H9 (cell line): ENCODE results near the gene POU6F2. TPM values are rescaled to one million over a fixed set of nuclear protein-coding genes. Genes with fewer than 3 reads are reported as not detected.

Experiments
- DNase-seq: peaks from one replicate; pipeline ENCODE4 v3.0.0-alpha.2; 2017
- H2AFZ ChIP-seq: one replicate; pipeline ENCODE4 v1.6.1; 2013; ENCODE audit warnings: mild to moderate bottlenecking, low read length, control low read depth, moderate library complexity
- H2AK5ac ChIP-seq: 2 replicates; pipeline ENCODE4 v1.6.1; 2013; ENCODE audit warnings: low read length, control low read depth, mixed read lengths; ENCODE audit not compliant: insufficient read length
- H2BK120ac ChIP-seq: one replicate; pipeline ENCODE4 v1.6.1; 2013; ENCODE audit warnings: low read depth, mild to moderate bottlenecking, low read length, control low read depth, inconsistent platforms; ENCODE audit not compliant: poor library complexity, severe bottlenecking
- H2BK12ac ChIP-seq: 2 replicates; pipeline ENCODE4 v1.6.1; 2013; ENCODE audit warnings: low read length, control low read depth, mixed read lengths, low read depth; ENCODE audit not compliant: insufficient read length
- H2BK15ac ChIP-seq: 2 replicates; pipeline ENCODE4 v1.6.1; 2013; ENCODE audit warnings: low read depth, low read length, control low read depth
- H2BK20ac ChIP-seq: one replicate; pipeline ENCODE4 v1.6.1; 2013; ENCODE audit warnings: low read depth, mild to moderate bottlenecking, low read length, control low read depth, inconsistent platforms; ENCODE audit not compliant: poor library complexity, severe bottlenecking
- H2BK5ac ChIP-seq: 2 replicates; pipeline ENCODE4 v1.6.1; 2013; ENCODE audit warnings: low read length, control low read depth, mixed read lengths; ENCODE audit not compliant: insufficient read length
- H3K14ac ChIP-seq: 2 replicates; pipeline ENCODE4 v1.6.1; 2013; ENCODE audit warnings: low read length, control low read depth; ENCODE audit not compliant: insufficient read depth
- H3K18ac ChIP-seq: 2 replicates; pipeline ENCODE4 v1.6.1; 2013; ENCODE audit warnings: low read depth, mild to moderate bottlenecking, mixed read lengths, low read length, control low read depth; ENCODE audit not compliant: insufficient read length
- H3K23ac ChIP-seq: 2 replicates; pipeline ENCODE4 v1.6.1; 2013; ENCODE audit warnings: low read length, control low read depth, mixed read lengths, low read depth; ENCODE audit not compliant: insufficient read length
- H3K23me2 ChIP-seq: 2 replicates; pipeline ENCODE4 v1.6.1; 2013; ENCODE audit warnings: low read depth, mild to moderate bottlenecking, mixed read lengths, low read length, control low read depth; ENCODE audit not compliant: insufficient read length, poor library complexity, severe bottlenecking
- H3K27ac ChIP-seq: 2 replicates; pipeline ENCODE4 v1.5.1; 2013; ENCODE audit warnings: low read length, control low read depth, mixed read lengths, low read depth; ENCODE audit not compliant: insufficient read length
- H3K27me3 ChIP-seq: 2 replicates; pipeline ENCODE4 v1.6.1; 2013; ENCODE audit warnings: low read length, control low read depth, inconsistent platforms; ENCODE audit not compliant: insufficient read depth
- H3K4ac ChIP-seq: 2 replicates; pipeline ENCODE4 v1.6.1; 2013; ENCODE audit warnings: low read depth, mild to moderate bottlenecking, control low read depth, inconsistent platforms, low read length, moderate library complexity
- H3K4me1 ChIP-seq: 2 replicates; pipeline ENCODE4 v1.6.1; 2013; ENCODE audit warnings: low read length, control low read depth, inconsistent platforms; ENCODE audit not compliant: insufficient read depth
- H3K4me2 ChIP-seq: 2 replicates; pipeline ENCODE4 v1.6.1; 2013; ENCODE audit warnings: low read length, control low read depth, mixed read lengths; ENCODE audit not compliant: insufficient read length, insufficient read depth
- H3K56ac ChIP-seq: 2 replicates; pipeline ENCODE4 v1.6.1; 2013; ENCODE audit warnings: low read depth, mild to moderate bottlenecking, mixed read lengths, low read length, control low read depth; ENCODE audit not compliant: insufficient read length
- H3K79me1 ChIP-seq: 2 replicates; pipeline ENCODE4 v1.6.1; 2013; ENCODE audit warnings: low read depth, mild to moderate bottlenecking, moderate library complexity, low read length, control low read depth, inconsistent platforms; ENCODE audit not compliant: insufficient read depth, poor library complexity, severe bottlenecking
- H3K79me2 ChIP-seq: 2 replicates; pipeline ENCODE4 v1.6.1; 2013; ENCODE audit warnings: low read length, control low read depth, inconsistent platforms; ENCODE audit not compliant: insufficient read depth
- H3K9ac ChIP-seq: 2 replicates; pipeline ENCODE4 v1.6.1; 2013; ENCODE audit warnings: low read length, control low read depth, mixed read lengths; ENCODE audit not compliant: insufficient read length; ENCODE audit errors: extremely low read depth
- H3K9me3 ChIP-seq: one replicate; pipeline ENCODE4 v1.6.1; 2013; ENCODE audit warnings: low read depth, low read length, inconsistent platforms; ENCODE audit not compliant: control insufficient read depth
- H3T11ph ChIP-seq: one replicate; pipeline ENCODE4 v1.6.1; 2013; ENCODE audit warnings: mild to moderate bottlenecking, low read length, control low read depth, inconsistent platforms
- H4K20me1 ChIP-seq: one replicate; pipeline ENCODE4 v1.6.1; 2013; ENCODE audit not compliant: control insufficient read depth, insufficient read length, insufficient read depth
- H4K5ac ChIP-seq: 2 replicates; pipeline ENCODE4 v1.6.1; 2013; ENCODE audit warnings: low read depth, mild to moderate bottlenecking, mixed read lengths, low read length, control low read depth; ENCODE audit not compliant: insufficient read length
- H4K8ac ChIP-seq: replicated peaks from 2 replicates; pipeline ENCODE4 v1.6.1; 2013; ENCODE audit warnings: low read length, control low read depth, mixed read lengths, low read depth; ENCODE audit not compliant: insufficient read length
- H4K91ac ChIP-seq: 2 replicates; pipeline ENCODE4 v1.6.1; 2013; ENCODE audit warnings: low read depth, mild to moderate bottlenecking, moderate library complexity, mixed read lengths, low read length, control low read depth; ENCODE audit not compliant: insufficient read length
- H3K27ac Mint-ChIP-seq, 3 experiments: 2 replicates in 2 of 3; 3 replicates in 1 of 3; pipeline ENCODE4 v1.8.0; 2020 to 2021; ENCODE audit warnings: mixed read lengths in 3 of 3, mild to moderate bottlenecking in 1 of 3, moderate library complexity in 1 of 3
- H3K27me3 Mint-ChIP-seq: 2 replicates; pipeline ENCODE4 v1.8.0; 2021; ENCODE audit warnings: low read depth, mild to moderate bottlenecking, moderate library complexity, mixed read lengths
- H3K36me3 Mint-ChIP-seq, 3 experiments: 2 replicates in 2 of 3; 3 replicates in 1 of 3; pipeline ENCODE4 v1.8.0; 2020 to 2021; ENCODE audit warnings: low read depth in 3 of 3, mixed read lengths in 3 of 3; ENCODE audit not compliant: insufficient read depth in 1 of 3
- H3K4me1 Mint-ChIP-seq, 2 experiments: 2 replicates each; pipeline ENCODE4 v1.8.0; 2020; ENCODE audit warnings: mixed read lengths in 2 of 2
- H3K4me3 Mint-ChIP-seq, 2 experiments: 2 replicates in 1 of 2; 3 replicates in 1 of 2; pipeline ENCODE4 v1.8.0; 2020 to 2021; ENCODE audit warnings: mild to moderate bottlenecking in 2 of 2, mixed read lengths in 2 of 2, moderate library complexity in 1 of 2
- H3K9me3 Mint-ChIP-seq, 2 experiments: 2 replicates in 1 of 2; 3 replicates in 1 of 2; pipeline ENCODE4 v1.8.0; 2020; ENCODE audit warnings: mild to moderate bottlenecking in 2 of 2, mixed read lengths in 2 of 2, moderate library complexity in 1 of 2
- WGBS: extraction: QIAGEN DNeasy Blood & Tissue Kit; methylation state at CpG from one replicate; pipeline ENCODE4 v1.1.7; 2013; ENCODE audit warnings: missing lambda C conversion rate, low lambda C conversion rate, mixed read lengths; ENCODE audit not compliant: insufficient read length; ENCODE audit errors: extremely low coverage; 5-methylcytosine and 5-hydroxymethylcytosine counted together
- total RNA-seq: library from RNA; stranded (reverse); gene quantifications from 2 replicates; pipeline ENCODE4 v1.2.1, GENCODE V29; 2021
- TF ChIP-seq, protein P1 (sequence below): fragments of 200-600 bp; sonication (generic); conservative IDR thresholded peaks from 3 replicates; pipeline ENCODE4 v1.8.0; 2021; ENCODE audit warnings: antibody characterized with exemption, mild to moderate bottlenecking

The POU6F2 gene
- total RNA-seq, 1 experiment from 2014 or later, result 1.9 TPM

- DNase-seq, result no peak
- H4K5ac ChIP-seq, result no peak overlapping the region
- no peaks in the 10 kb centered on the region for H3K27me3 ChIP-seq
- no peak overlapping the region for H3K14ac ChIP-seq
- H3K4me3 Mint-ChIP-seq, result no peak overlapping the region
- no peak overlapping the region for H2BK12ac ChIP-seq
- H2AK5ac ChIP-seq, result no peak overlapping the region
- TF ChIP-seq, protein P1, sequence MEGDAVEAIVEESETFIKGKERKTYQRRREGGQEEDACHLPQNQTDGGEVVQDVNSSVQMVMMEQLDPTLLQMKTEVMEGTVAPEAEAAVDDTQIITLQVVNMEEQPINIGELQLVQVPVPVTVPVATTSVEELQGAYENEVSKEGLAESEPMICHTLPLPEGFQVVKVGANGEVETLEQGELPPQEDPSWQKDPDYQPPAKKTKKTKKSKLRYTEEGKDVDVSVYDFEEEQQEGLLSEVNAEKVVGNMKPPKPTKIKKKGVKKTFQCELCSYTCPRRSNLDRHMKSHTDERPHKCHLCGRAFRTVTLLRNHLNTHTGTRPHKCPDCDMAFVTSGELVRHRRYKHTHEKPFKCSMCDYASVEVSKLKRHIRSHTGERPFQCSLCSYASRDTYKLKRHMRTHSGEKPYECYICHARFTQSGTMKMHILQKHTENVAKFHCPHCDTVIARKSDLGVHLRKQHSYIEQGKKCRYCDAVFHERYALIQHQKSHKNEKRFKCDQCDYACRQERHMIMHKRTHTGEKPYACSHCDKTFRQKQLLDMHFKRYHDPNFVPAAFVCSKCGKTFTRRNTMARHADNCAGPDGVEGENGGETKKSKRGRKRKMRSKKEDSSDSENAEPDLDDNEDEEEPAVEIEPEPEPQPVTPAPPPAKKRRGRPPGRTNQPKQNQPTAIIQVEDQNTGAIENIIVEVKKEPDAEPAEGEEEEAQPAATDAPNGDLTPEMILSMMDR, result no peak
- H3K4me2 ChIP-seq, result no peak overlapping the region
- H4K20me1 ChIP-seq, result no peaks in the 10 kb centered on the region
- H3K36me3 Mint-ChIP-seq, result no peaks in the 10 kb centered on the region
- no peak overlapping the region for H4K91ac ChIP-seq
- no peak overlapping the region for H4K8ac ChIP-seq
- no peak overlapping the region for H3K18ac ChIP-seq
- no peak overlapping the region for H3K4ac ChIP-seq
- H3K23ac ChIP-seq, result no peak overlapping the region
- H3T11ph ChIP-seq, result no peak overlapping the region
- H3K79me2 ChIP-seq, result no peaks in the 10 kb centered on the region
- no peaks in the 10 kb centered on the region for H3K9me3 ChIP-seq
- H3K4me1 Mint-ChIP-seq, result no peaks in the 10 kb centered on the region
- no peaks in the 10 kb centered on the region for H3K9me3 Mint-ChIP-seq
- H3K27ac ChIP-seq, result no peak overlapping the region
- no peaks in the 10 kb centered on the region for H3K79me1 ChIP-seq
- H3K4me1 ChIP-seq, result no peaks in the 10 kb centered on the region
- H2BK5ac ChIP-seq, result no peak overlapping the region
- H3K23me2 ChIP-seq, result no peaks in the 10 kb centered on the region
- no peak overlapping the region for H3K27ac Mint-ChIP-seq
- no peak overlapping the region for H2BK15ac ChIP-seq
- no peak overlapping the region for H2AFZ ChIP-seq
- H3K27me3 Mint-ChIP-seq, result no peaks in the 10 kb centered on the region
- H3K56ac ChIP-seq, result no peak overlapping the region
- H2BK120ac ChIP-seq, result no peak overlapping the region
- no peak overlapping the region for H3K9ac ChIP-seq
- WGBS, result no CpG with 5 or more reads among the region's 3 CpGs
- H2BK20ac ChIP-seq, result no peak overlapping the region
These were observed 121.4 kb downstream of the POU6F2 start for GRCh38 chr7:39099146-39099545.
